ENCODE results near the gene TFB1M.

DNA sequence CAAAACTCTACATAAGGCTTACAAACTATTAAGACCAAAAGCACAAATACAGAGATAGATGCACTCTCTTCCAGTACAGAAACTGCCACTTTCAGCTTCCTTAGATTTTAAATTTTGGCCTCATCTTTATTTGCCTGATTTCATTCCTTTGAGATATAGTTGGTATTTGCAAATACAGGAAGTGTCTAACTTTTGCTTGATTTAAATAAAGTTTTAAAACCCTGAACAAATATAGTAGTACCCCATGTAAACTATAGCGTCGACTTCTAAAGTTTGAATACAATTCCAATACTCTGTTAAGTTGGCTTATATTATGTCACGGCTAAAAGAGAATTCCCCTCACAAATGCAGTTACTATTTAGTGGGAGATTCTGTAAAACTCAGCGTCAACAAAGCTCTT lies 51.6 kb downstream of the TFB1M start:
- TF ChIP-seq CTCF (conservative IDR thresholded peaks at IDR 0.05 in 1 of 2, IDR thresholded peaks at IDR 0.05 in 1 of 2; ENCODE audit: low read depth in 1 of 2, low read length in 2 of 2) (no peak), EZH2 (IDR thresholded peaks at IDR 0.05; ENCODE audit: low read length, missing control alignments) (no peak)
